Activated B cell treated with CpG ODN at 0.5 μM for 24 hours (primary cell): Measurements from ENCODE around the gene ACVR1B. TPM values are rescaled to one million over a fixed set of nuclear protein-coding genes. Genes with fewer than 3 reads are reported as not detected.

Experiments
- ATAC-seq: fragments of 200-7000 bp; cut with Tn5 transposase; one replicate; pipeline ENCODE4 v1.10.0; 2021; ENCODE audit warnings: low read depth, mild to moderate bottlenecking, moderate library complexity
- CTCF ChIA-PET: fragments of 350-600 bp; sonication (Branson Sonifier 250); formaldehyde crosslinking; loops from one replicate; lab custom pipeline; 2021; ENCODE audit warnings: antibody characterized with exemption; lab: Charles Lee
- POLR2A ChIA-PET: fragments of 350-600 bp; sonication (Branson Sonifier 250); formaldehyde crosslinking; loops from one replicate; lab custom pipeline; 2021; ENCODE audit warnings: antibody characterized with exemption; lab: Charles Lee
- DNase-seq: peaks from one replicate; pipeline ENCODE4 v3.0.0; 2022
- H3K27ac Mint-ChIP-seq: one replicate; pipeline ENCODE4 v1.8.0; 2020; ENCODE audit warnings: mixed read lengths
- H3K27me3 Mint-ChIP-seq: one replicate; pipeline ENCODE4 v1.8.0; 2021; ENCODE audit warnings: mixed read lengths
- H3K36me3 Mint-ChIP-seq: one replicate; pipeline ENCODE4 v1.8.0; 2021; ENCODE audit warnings: low read depth, mixed read lengths
- H3K4me1 Mint-ChIP-seq: one replicate; pipeline ENCODE4 v1.8.0; 2021; ENCODE audit warnings: mixed read lengths
- H3K4me3 Mint-ChIP-seq: one replicate; pipeline ENCODE4 v1.8.0; 2020; ENCODE audit warnings: mild to moderate bottlenecking, mixed read lengths
- H3K9me3 Mint-ChIP-seq: one replicate; pipeline ENCODE4 v1.8.0; 2020; ENCODE audit warnings: mixed read lengths
- intact Hi-C: fragments of 100-400 bp; cut with micrococcal nuclease; formaldehyde crosslinking; loops from one replicate; pipeline ENCODE4 v1.15.1; 2024
- total RNA-seq: library from RNA; stranded (reverse); gene quantifications from 2 replicates; pipeline ENCODE4 v1.2.3, GENCODE V29; 2022
- TF ChIP-seq, protein P1 (sequence below): fragments of 200-600 bp; IDR thresholded peaks from one replicate; pipeline ENCODE4 v1.8.0; 2022; ENCODE audit warnings: antibody characterized with exemption, mild to moderate bottlenecking

The ACVR1B gene
- total RNA-seq, 1 donor from 2014 or later: 10.0 TPM

DNA sequence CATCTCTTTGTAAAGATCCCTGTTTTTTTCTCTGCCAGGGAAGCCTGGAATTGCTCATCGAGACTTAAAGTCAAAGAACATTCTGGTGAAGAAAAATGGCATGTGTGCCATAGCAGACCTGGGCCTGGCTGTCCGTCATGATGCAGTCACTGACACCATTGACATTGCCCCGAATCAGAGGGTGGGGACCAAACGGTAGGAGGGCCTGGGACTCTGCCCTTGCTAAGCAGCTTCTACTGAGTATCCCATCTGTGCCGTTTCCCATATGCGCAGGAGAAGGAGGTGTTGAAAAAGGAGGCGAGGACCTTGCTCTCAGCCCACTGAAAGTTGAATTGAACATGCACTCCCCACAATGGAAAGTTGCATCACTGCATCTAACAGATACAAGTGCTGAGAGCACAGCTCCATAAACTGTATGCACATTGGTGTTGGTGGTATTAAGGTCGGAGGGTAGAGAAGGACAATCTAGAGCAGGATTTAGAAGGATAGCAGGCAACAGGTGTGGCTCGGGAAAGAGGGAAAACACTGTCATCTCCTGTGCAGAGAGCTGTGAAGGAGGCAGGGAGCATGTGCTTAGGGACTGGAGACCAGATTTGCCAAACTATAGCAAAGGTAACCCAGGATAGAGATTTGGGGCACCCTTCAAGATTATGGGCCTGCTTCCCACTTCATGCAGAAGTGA is 33.8 kb downstream of the ACVR1B start:
- DNase-seq (no peak), ATAC-seq (no peak)
- Mint-ChIP-seq H3K27ac (no peak overlapping the region), H3K36me3 (peaks cover 17% of the 10 kb centered on the region), H3K4me3 (no peak overlapping the region), H3K4me1 (peaks cover 7% of the 10 kb centered on the region), H3K9me3 (no peaks in the 10 kb centered on the region), H3K27me3 (no peaks in the 10 kb centered on the region)
- ChIA-PET CTCF (interaction anchor here (1.3 kb wide), 1 partner anchor 38 kb away, joined by 4 read pairs; no protein-coding TSS in a partner anchor), POLR2A (no interaction called here)
- intact Hi-C loops: no loop called here
- TF ChIP-seq, protein P1, sequence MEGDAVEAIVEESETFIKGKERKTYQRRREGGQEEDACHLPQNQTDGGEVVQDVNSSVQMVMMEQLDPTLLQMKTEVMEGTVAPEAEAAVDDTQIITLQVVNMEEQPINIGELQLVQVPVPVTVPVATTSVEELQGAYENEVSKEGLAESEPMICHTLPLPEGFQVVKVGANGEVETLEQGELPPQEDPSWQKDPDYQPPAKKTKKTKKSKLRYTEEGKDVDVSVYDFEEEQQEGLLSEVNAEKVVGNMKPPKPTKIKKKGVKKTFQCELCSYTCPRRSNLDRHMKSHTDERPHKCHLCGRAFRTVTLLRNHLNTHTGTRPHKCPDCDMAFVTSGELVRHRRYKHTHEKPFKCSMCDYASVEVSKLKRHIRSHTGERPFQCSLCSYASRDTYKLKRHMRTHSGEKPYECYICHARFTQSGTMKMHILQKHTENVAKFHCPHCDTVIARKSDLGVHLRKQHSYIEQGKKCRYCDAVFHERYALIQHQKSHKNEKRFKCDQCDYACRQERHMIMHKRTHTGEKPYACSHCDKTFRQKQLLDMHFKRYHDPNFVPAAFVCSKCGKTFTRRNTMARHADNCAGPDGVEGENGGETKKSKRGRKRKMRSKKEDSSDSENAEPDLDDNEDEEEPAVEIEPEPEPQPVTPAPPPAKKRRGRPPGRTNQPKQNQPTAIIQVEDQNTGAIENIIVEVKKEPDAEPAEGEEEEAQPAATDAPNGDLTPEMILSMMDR: no peak

DNA sequence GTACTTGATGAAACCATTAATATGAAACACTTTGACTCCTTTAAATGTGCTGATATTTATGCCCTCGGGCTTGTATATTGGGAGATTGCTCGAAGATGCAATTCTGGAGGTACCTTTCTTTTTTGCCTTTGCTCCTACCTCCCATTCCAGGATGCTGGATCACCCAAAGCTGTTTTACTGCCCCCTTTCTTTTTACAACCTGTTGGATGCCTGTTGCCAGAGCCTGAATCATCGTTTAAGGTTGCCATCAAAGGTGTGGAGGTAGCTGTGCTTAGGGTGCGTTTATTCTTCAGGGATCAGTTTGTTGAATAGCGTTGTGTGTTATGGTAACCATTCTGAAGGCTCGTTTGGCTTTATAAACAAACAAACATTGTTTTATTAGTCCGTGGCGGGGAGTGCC is 35.3 kb downstream of the ACVR1B start:
- TF ChIP-seq, protein P1: no peak
- Mint-ChIP-seq H3K27me3 (no peaks in the 10 kb centered on the region), H3K27ac (no peak overlapping the region), H3K9me3 (no peaks in the 10 kb centered on the region), H3K36me3 (peaks cover 15% of the 10 kb centered on the region), H3K4me3 (no peak overlapping the region), H3K4me1 (no peaks in the 10 kb centered on the region)
- ChIA-PET POLR2A (no interaction called here), CTCF (no interaction called here)
- intact Hi-C loops: no loop called here
- ATAC-seq (no peak), DNase-seq (no peak)

DNA sequence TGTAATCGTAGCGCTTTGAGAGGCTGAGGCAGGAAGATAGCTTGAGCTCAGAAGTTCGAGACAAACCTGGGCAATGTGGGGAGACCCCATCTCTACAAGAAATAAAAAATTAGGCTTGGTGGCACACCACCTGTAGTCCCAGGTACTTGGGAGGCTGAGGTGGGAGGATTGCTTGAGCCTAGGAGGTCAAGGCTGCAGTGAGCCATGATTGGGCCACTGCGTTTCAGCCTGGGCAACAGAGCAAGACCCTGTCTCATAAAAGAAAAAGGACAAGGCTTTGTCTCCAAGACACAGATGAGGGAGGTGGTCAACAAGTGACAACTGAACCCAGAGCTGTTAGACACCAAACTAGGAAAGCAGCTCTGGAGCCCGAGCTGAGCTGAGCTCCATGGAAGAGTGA is 40.7 kb downstream of the ACVR1B start:
- Mint-ChIP-seq H3K4me3 (no peak overlapping the region), H3K27ac (no peak overlapping the region), H3K27me3 (no peaks in the 10 kb centered on the region), H3K9me3 (no peaks in the 10 kb centered on the region), H3K4me1 (peaks cover 3% of the 10 kb centered on the region), H3K36me3 (no peaks in the 10 kb centered on the region)
- intact Hi-C loops: no loop called here
- TF ChIP-seq, protein P1: no peak
- CTCF ChIA-PET: interaction anchor here (0.5 to 8.8 kb wide), 15 partner anchors 12 to 143 kb away, joined by 3 to 310 read pairs (median 7); partner anchors contain the start of gene TAMALIN
- POLR2A ChIA-PET: interaction anchor here (2.0 to 4.4 kb wide), 2 partner anchors 14 to 30 kb away, joined by 19 to 54 read pairs; partner anchors contain the start of gene TAMALIN
- DNase-seq (no peak), ATAC-seq (no peak)

DNA sequence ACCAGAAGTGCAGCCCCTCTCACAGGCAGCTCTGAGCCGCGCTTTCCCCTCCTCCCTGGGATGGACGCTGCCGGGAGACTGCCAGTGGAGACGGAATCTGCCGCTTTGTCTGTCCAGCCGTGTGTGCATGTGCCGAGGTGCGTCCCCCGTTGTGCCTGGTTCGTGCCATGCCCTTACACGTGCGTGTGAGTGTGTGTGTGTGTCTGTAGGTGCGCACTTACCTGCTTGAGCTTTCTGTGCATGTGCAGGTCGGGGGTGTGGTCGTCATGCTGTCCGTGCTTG is 43.0 kb downstream of the ACVR1B start:
- CTCF ChIA-PET: interaction anchor here (1.1 to 8.8 kb wide), 3 partner anchors 28 to 87 kb away, joined by 4 to 310 read pairs (median 8); partner anchors contain the start of gene ATG101
- no peak for DNase-seq
- Mint-ChIP-seq H3K4me3 (no peak overlapping the region), H3K27ac (no peak overlapping the region), H3K4me1 (peaks cover 3% of the 10 kb centered on the region), H3K36me3 (no peaks in the 10 kb centered on the region), H3K27me3 (no peaks in the 10 kb centered on the region), H3K9me3 (no peaks in the 10 kb centered on the region)
- POLR2A ChIA-PET: interaction anchor here (0.8 to 4.4 kb wide), 2 partner anchors 12 to 28 kb away, joined by 5 to 54 read pairs; no protein-coding TSS in a partner anchor
- TF ChIP-seq, protein P1: no peak
- intact Hi-C loops: no loop called here
- ATAC-seq: no peak

DNA sequence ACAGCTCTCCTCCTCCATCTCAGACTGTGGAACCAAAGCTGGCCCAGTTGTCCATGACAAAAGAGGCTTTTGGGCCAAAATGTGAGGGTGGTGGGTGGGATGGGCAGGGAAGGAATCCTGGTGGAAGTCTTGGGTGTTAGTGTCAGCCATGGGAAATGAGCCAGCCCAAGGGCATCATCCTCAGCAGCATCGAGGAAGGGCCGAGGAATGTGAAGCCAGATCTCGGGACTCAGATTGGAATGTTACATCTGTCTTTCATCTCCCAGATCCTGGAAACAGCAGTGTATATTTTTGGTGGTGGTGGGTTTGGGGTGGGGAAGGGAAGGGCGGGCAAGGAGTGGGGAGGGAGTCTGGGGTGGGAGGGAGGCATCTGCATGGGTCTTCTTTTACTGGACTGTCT is 43.5 kb downstream of the ACVR1B start:
- Mint-ChIP-seq H3K4me3 (no peak overlapping the region), H3K27ac (no peak overlapping the region), H3K36me3 (no peaks in the 10 kb centered on the region), H3K4me1 (peaks cover 3% of the 10 kb centered on the region), H3K9me3 (no peaks in the 10 kb centered on the region), H3K27me3 (no peaks in the 10 kb centered on the region)
- ChIA-PET CTCF (interaction anchor here (8.8 kb wide), 1 partner anchor 27 kb away, joined by 310 read pairs; no protein-coding TSS in a partner anchor), POLR2A (interaction anchor here (0.8 to 4.4 kb wide), 2 partner anchors 11 to 28 kb away, joined by 5 to 54 read pairs; no protein-coding TSS in a partner anchor)
- TF ChIP-seq, protein P1: no peak
- DNase-seq (no peak), ATAC-seq (no peak)
- intact Hi-C loops: no loop called here
